ENCODE data around the gene COL4A3.

The COL4A3 gene

DNA sequence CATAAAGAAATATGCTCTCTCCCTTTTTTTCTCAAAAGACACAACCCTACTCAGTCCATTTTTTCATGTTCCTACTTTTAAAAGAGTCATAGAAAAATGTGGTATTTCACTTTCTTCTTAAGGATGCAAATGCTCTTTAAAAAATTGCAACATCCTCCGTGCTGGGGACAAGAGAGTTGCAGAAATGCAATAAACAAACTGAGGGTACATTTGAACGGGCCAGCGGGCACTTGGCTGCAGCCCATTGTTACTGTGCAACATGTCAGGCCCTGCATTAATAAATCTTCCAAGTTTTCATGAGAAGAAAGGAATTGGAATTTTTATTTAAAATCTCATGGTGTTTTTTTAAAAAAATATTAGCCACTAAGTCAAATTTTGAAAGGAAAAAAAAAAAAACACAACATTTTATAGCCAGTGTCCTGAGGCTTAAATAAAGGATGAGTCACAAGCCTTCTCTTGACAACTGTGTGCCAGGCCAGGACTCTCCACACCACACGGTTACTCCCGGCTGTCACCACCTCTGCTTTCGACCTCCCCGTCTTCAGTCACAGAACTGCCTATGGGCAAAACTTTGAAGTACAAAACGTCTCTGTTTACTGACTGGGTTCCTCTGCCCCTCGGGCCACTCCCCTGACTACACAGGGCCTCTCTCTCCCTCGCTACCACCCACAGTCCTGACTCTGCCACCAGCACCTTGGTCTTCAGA, 103.1 kb downstream of the COL4A3 start:
- no peak for FAIRE-seq
- no peak for DNase-seq (ENCODE audit: extremely low spot score, insufficient read length, low read depth)

- DNase-seq (ENCODE audit: extremely low spot score, insufficient read length, low read depth), result no peak
- no peak for FAIRE-seq
Observed at GRCh38 chr2:227280895-227281294, 116.5 kb downstream of the COL4A3 start.

GRCh38 chr2:227285741-227286236, 121.4 kb downstream of the COL4A3 start:
- no peak for FAIRE-seq
- DNase-seq (ENCODE audit: extremely low spot score, insufficient read length, low read depth), result no peak

DNA sequence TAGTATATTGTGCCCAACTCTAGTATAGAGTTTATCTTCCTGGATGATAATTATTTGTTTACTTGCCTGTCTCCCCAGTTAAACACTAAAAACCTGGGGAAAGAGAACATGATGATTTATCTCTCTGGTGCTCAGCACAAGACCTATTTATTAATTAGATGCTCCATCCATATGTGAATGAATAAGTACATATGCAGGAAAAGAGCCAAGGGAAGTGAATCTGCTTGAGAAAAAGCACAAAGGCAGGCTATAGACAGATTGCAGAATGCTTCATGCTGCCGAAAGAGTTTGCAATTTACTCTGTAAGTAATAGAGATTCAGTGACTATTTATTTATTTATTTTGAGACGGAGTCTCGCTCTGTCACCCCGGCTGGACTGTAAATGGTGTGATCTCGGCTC, 123.3 kb downstream of the COL4A3 start:
- FAIRE-seq (no peak), DNase-seq (ENCODE audit: extremely low spot score, insufficient read length, low read depth) (no peak)

GRCh38 chr2:227292314-227292713, 127.9 kb downstream of the COL4A3 start:
- FAIRE-seq (no peak), DNase-seq (ENCODE audit: extremely low spot score, insufficient read length, low read depth) (no peak)

- DNase-seq (ENCODE audit: extremely low spot score, insufficient read length, low read depth) (no peak), FAIRE-seq (no peak)
Observed at GRCh38 chr2:227293531-227293930, 129.1 kb downstream of the COL4A3 start.

DNA sequence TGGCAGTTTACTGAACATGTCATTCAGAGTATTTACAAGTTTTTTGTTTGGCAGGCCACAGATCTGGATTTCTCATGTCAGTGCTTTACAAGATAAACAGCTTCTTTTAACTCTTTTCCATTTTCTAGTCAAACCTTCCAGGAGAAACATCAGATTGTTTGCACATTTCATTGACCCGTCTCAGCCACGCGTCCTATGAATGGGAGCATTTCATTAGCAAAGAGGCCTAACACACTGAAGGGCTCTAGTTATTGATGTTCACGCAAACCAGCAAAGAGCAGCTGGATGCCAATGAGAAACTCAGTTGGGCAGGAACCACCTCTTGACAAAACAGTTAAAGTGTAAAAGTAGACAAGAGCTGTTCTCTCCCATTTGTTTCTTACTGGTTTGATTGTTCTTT, 131.4 kb downstream of the COL4A3 start:
- FAIRE-seq (no peak), DNase-seq (ENCODE audit: extremely low spot score, insufficient read length, low read depth) (no peak)

GRCh38 chr2:227296671-227297405, 132.4 kb downstream of the COL4A3 start:
- DNase-seq (ENCODE audit: extremely low spot score, insufficient read length, low read depth), result no peak
- FAIRE-seq, result no peak

DNA sequence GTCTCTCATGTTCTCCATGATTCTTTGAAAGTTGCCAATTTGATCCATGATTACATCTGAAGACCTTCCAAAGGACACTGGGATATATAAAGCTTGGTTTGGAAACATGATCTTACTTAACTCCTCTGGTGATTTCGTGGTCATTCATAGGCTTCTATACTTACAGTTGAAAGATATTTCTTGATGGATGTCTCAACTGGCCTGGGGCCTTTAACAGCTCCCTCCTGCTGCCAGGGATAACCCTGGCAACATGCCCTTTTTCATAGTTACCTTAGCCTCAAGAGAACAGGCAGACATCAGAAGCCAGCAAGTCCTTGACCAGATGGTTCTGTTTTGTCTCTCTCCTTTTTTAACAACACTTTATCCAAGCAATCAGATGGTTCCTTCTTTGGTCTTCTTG, 137.1 kb downstream of the COL4A3 start:
- FAIRE-seq, result no peak
- no peak for DNase-seq (ENCODE audit: extremely low spot score, insufficient read length, low read depth)

DNA sequence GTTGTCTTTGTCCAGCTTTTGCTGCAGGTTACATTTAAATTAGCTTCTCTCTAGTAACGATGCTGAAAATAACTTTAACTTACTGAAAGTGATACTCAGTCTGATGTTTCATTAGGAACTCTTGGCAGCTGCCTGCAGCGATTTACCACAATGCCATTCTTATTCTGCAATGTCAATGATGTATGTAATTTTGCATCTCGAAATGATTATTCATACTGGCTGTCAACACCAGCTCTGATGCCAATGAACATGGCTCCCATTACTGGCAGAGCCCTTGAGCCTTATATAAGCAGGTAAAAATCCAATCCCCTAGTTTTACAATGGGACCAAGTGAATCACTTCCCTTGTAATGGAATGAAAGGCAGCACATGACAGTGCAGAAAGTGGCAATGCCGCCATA, 144.4 kb downstream of the COL4A3 start:
- FAIRE-seq (peak; percentile 66), DNase-seq (ENCODE audit: extremely low spot score, insufficient read length, low read depth) (no peak)

DNA sequence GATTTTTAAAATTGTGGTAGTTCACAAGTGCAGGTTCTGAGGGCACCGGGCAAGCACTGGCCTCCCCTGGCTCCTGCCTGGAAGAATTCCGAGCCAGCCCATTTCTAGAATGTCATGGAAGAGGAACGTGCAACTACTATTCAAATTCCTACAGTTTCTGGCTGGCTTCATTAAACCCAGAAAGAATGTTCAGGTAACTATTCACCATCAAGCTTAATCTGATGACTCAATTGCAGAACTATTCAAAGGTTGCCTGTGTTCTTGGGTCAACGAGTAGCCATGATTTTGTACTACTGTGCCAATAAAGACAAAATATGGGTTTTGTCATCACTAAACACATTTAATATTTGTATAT, 146.3 kb downstream of the COL4A3 start:
- FAIRE-seq, result no peak
- DNase-seq (ENCODE audit: extremely low spot score, insufficient read length, low read depth), result no peak

- FAIRE-seq (no peak), DNase-seq (ENCODE audit: extremely low spot score, insufficient read length, low read depth) (no peak)
Observed at GRCh38 chr2:227311861-227312506, 147.6 kb downstream of the COL4A3 start.

- DNase-seq (ENCODE audit: extremely low spot score, insufficient read length, low read depth) (no peak), FAIRE-seq (no peak)
Observed at GRCh38 chr2:227312579-227312978, 148.2 kb downstream of the COL4A3 start.

DNA sequence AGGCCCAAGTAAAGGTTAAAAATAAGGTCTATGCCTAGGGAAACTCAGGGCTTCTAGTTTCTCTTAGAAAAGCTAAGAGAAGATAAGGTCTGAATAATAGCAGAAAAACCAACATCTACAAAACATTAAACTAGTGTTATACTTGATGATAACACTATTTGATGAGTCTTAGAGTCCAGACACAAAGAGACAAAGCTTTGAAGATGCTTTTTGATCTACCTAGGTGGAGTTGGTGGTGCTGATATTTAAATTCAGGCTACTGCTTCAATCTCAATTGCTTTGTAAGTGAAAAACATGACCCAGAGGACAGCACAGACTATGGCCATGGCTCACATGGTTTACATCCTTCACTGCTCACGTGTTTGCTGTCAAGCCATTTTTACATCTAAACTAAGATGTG, 148.9 kb downstream of the COL4A3 start:
- no peak for DNase-seq (ENCODE audit: extremely low spot score, insufficient read length, low read depth)
- FAIRE-seq, result no peak

- FAIRE-seq, result no peak
- no peak for DNase-seq (ENCODE audit: extremely low spot score, insufficient read length, low read depth)
Observed at GRCh38 chr2:227317834-227318233, 153.4 kb downstream of the COL4A3 start.

DNA sequence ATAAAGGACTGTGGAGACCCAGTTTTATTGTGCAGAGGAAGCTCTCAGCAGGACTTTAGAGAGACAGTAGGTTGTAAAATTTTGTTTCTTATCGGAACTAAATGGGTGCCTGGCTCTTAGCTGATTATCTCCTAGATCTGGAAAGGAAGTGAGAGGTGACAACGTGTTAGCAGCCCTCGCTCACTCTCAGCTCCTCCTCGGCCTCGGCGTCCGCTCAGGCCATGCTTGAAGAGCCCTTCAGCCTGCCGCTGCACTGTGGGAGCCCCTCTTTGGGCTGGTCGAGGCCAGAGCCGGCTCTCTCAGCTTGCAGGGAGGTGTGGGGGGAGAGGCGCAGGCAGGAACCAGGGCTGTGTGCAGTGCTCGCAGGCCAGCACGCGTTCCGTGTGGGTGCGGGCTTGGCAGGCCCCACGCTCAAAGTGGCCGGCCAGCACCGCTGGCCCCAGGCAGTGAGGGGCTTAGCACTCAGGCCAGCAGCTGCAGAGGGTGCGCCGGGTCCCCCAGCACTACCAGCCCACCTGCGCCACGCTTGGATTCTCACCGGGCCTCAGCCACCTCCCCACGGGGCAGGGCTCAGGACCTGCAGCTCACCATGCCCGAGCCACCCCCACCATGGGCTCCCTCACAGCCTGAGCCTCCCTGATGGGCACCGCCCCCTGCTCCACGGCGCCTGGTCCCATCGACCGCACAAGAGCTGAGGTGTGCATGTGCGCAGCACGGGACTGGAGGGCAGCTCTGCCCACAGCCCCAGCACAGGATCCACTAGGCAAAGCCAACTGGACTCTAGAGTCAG, 156.1 kb downstream of the COL4A3 start:
- DNase-seq (ENCODE audit: extremely low spot score, insufficient read length, low read depth) (no peak), FAIRE-seq (no peak)

DNA sequence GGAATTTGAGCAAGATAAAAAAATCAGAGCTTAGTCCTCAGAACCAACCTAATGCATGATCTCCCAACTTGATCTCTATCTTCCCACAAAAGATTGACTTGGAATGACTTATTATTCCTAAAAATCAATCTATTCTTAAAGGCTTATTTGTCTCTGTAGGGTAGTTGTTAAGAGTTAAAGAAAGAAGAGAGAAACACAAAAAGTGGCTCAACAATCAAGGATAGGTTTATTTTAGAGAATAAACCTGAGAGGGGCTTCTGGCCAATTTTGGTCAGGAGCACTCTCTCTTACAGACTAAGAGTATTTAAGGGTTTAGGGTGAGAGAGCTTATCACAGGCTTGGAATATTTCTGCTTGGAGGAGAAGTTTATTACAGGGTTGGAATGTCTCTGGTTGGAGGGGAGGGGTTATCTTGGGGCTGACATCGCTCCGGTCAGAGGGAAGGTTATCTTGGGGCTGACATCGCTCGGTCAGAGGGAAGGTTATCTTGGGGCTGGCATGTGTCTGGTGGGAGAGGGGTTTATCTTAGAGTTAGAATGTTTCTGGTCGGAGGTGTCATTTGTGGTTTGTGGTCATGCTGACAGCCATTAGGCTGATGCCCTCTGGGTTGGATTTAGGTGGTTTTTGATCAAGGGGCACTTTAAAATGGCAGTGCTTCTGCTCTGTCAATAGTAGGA, 158.2 kb downstream of the COL4A3 start:
- no peak for FAIRE-seq
- DNase-seq (ENCODE audit: extremely low spot score, insufficient read length, low read depth), result no peak

GRCh38 chr2:227323818-227324217, 159.4 kb downstream of the COL4A3 start:
- no peak for FAIRE-seq
- DNase-seq (ENCODE audit: extremely low spot score, insufficient read length, low read depth), result no peak

DNA sequence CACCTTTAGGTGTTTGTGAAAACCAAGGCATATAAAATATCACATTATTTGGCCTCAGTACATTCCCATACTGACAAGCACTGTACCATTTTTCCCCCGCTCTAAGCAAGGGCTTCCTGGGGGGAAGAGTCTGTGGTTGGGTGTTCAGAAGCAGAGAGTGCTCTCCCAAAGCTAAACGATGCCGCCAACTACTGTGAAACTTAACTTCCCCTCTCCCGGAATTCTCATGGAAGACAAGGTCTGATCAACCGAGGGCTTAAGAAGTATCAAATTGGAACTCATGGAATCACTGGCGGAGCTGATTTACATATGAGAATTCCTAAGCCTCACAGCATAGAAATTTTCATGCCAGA, 160.2 kb downstream of the COL4A3 start:
- no peak for DNase-seq (ENCODE audit: extremely low spot score, insufficient read length, low read depth)

More for the DNA sequence above, 160.2 kb downstream of the COL4A3 start:
- no peak for FAIRE-seq
